OCI-LY1 (cell line): Measurements from ENCODE around the gene SLC25A29.
"Not testable (repeated sequence)": the region's sequence is repeated elsewhere in the genome, so short reads cannot be mapped to it uniquely, and the experiment has no call there.

Source experiments
- H2AFZ ChIP-seq: fragments of 200-600 bp; sonication (generic), shearing (Covaris generic); 2 replicates; pipeline ENCODE4 v1.6.0; 2014; ENCODE audit warnings: antibody characterized with exemption, mild to moderate bottlenecking, low read length
- H3F3A ChIP-seq: fragments of 200-600 bp; sonication (generic), shearing (Covaris generic); 2 replicates; pipeline ENCODE4 v1.6.0; 2014; ENCODE audit warnings: mild to moderate bottlenecking, antibody characterized with exemption, low read length, moderate library complexity; ENCODE audit not compliant: insufficient read depth
- H3K27ac ChIP-seq: fragments of 200-600 bp; sonication (generic); 2 replicates; pipeline ENCODE4 v1.5.1; 2014; ENCODE audit warnings: low read length, mixed run types, mild to moderate bottlenecking, low read depth; ENCODE audit not compliant: poor library complexity, severe bottlenecking
- H3K27me3 ChIP-seq: fragments of 200-600 bp; sonication (generic); 2 replicates; pipeline ENCODE4 v1.6.0; 2014; ENCODE audit warnings: antibody characterized with exemption, mild to moderate bottlenecking, low read length, moderate library complexity; ENCODE audit not compliant: insufficient read depth
- H3K36me3 ChIP-seq: fragments of 200-600 bp; sonication (generic); 2 replicates; pipeline ENCODE4 v1.6.1; 2014; ENCODE audit warnings: mild to moderate bottlenecking, antibody characterized with exemption, low read length, moderate library complexity, mixed read lengths; ENCODE audit not compliant: insufficient read depth
- H3K4me1 ChIP-seq: fragments of 200-600 bp; sonication (generic); 2 replicates; pipeline ENCODE4 v1.5.1; 2014; ENCODE audit warnings: mild to moderate bottlenecking, low read length, moderate library complexity; ENCODE audit not compliant: insufficient read depth, severe bottlenecking
- H3K4me2 ChIP-seq: fragments of 200-600 bp; sonication (generic), shearing (Covaris generic); 2 replicates; pipeline ENCODE4 v1.6.1; 2014; ENCODE audit warnings: low read length
- H3K4me3 ChIP-seq: fragments of 200-600 bp; sonication (generic); 2 replicates; pipeline ENCODE4 v1.5.1; 2014; ENCODE audit warnings: low read length, low read depth, mild to moderate bottlenecking, mixed read lengths; ENCODE audit not compliant: poor library complexity, severe bottlenecking
- H3K79me2 ChIP-seq: fragments of 200-600 bp; shearing (Covaris generic); 2 replicates; pipeline ENCODE4 v1.6.1; 2016; ENCODE audit warnings: mixed run types, low read length, mixed read lengths; ENCODE audit not compliant: insufficient read depth
- H3K9ac ChIP-seq: fragments of 200-600 bp; sonication (generic), shearing (Covaris generic); 2 replicates; pipeline ENCODE4 v1.6.1; 2014; ENCODE audit warnings: mild to moderate bottlenecking, low read length, mixed read lengths
- H3K9me2 ChIP-seq: fragments of 200-600 bp; sonication (generic), shearing (Covaris generic); 2 replicates; pipeline ENCODE4 v1.6.1; 2014; ENCODE audit warnings: low read depth, mild to moderate bottlenecking, low read length, mixed read lengths
- H3K9me3 ChIP-seq: fragments of 200-600 bp; shearing (Covaris generic); 2 replicates; pipeline ENCODE4 v1.6.1; 2014; ENCODE audit warnings: low read length, mixed read lengths
- H4K20me1 ChIP-seq: fragments of 200-600 bp; sonication (generic), shearing (Covaris generic); 2 replicates; pipeline ENCODE4 v1.6.0; 2016; ENCODE audit warnings: mild to moderate bottlenecking, low read length; ENCODE audit not compliant: insufficient read depth
- CTCF ChIP-seq: fragments of 200-600 bp; sonication (generic), shearing (Covaris generic); IDR thresholded peaks from 2 replicates; pipeline ENCODE4 v1.5.1; 2017; ENCODE audit warnings: mild to moderate bottlenecking, antibody characterized with exemption, low read length, moderate library complexity, mixed read lengths
- EZH2 ChIP-seq: fragments of 200-600 bp; sonication (generic), shearing (Covaris generic); IDR thresholded peaks from 2 replicates; pipeline ENCODE4 v1.8.0; 2017; ENCODE audit warnings: borderline replicate concordance, mixed run types, mild to moderate bottlenecking, antibody characterized with exemption, low read length, moderate library complexity, mixed read lengths

SLC25A29 gene

DNA sequence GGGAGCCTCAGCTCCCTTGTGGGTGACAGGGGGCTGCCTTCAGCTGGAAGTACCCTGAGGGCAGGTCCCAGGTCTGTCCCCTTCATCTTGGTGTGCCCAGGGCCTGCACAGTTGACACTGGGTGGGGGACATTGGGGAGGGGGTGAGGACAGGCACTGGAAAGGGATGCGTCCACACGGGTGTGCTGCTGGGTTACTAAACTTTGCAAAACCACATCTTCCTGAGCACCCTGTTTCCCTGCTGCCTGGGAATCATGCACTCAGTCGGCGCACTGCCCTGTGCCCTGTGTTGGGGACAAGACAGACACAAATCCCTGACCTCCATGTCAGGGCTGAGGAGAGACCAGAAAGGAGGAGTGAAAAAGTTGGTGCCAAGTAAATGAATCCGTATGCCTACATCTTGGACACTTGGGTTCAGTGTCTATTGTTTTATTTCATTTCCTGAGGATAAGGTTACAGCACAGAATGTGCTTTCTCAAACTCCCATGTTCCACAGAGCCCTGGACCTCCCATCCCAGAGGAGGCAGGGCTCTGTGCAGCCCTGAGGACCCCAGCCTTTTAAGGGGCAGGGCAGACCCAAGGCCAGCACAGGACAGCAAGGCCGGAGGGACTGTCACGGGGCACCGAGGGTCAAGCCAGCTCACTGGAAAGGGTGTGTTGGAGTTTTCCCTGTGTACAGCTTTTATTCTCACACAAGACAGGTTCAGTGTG is 2.9 kb upstream of the SLC25A29 start:
- Histone ChIP-seq H2AFZ (no peak overlapping the region), H3K4me1 (peaks cover 26% of the 10 kb centered on the region), H3K4me3 (no peak overlapping the region), H3K79me2 (no peaks in the 10 kb centered on the region), H3K27me3 (0 out of 2 replicates have a peak, but pooled peaks cover 5% of the 10 kb centered on the region), H3K9ac (no peak overlapping the region), H3K9me3 (no peaks in the 10 kb centered on the region), H4K20me1 (no peaks in the 10 kb centered on the region), H3K9me2 (no peaks in the 10 kb centered on the region), H3K27ac (no peak overlapping the region), H3K4me2 (no peak overlapping the region), H3K36me3 (no peaks in the 10 kb centered on the region), H3F3A (no peaks in the 10 kb centered on the region)
- TF ChIP-seq EZH2, result no peak
- no peak for TF ChIP-seq CTCF

- H3K9me2 ChIP-seq, H3K9ac ChIP-seq, H3K4me2 ChIP-seq, H3K27me3 ChIP-seq, H3K4me3 ChIP-seq, H2AFZ ChIP-seq, H3K9me3 ChIP-seq, H4K20me1 ChIP-seq, H3K27ac ChIP-seq, H3K36me3 ChIP-seq, H3K79me2 ChIP-seq, H3F3A ChIP-seq: not testable (repeated sequence)
- H3K4me1 ChIP-seq, result peaks cover 26% of the 10 kb centered on the region
Measured at GRCh38 chr14:100308427-100308792, 2.2 kb upstream of the SLC25A29 start.

GRCh38 chr14:100307766-100308426 is 1.7 kb upstream of the SLC25A29 start:
- no peak for TF ChIP-seq EZH2
- TF ChIP-seq CTCF, result no peak
- H3K9ac ChIP-seq, result no peak overlapping the region
- H4K20me1 ChIP-seq, result no peaks in the 10 kb centered on the region
- H3K4me2 ChIP-seq, result no peak overlapping the region
- H3K4me1 ChIP-seq, result peaks cover 26% of the 10 kb centered on the region
- no peak overlapping the region for H3K4me3 ChIP-seq
- no peaks in the 10 kb centered on the region for H3K36me3 ChIP-seq
- H3K27me3 ChIP-seq, result 0 out of 2 replicates have a peak, but pooled peaks cover 5% of the 10 kb centered on the region
- no peaks in the 10 kb centered on the region for H3K9me2 ChIP-seq
- H2AFZ ChIP-seq, result no peak overlapping the region
- no peaks in the 10 kb centered on the region for H3F3A ChIP-seq
- H3K27ac ChIP-seq, result no peak overlapping the region
- H3K79me2 ChIP-seq, result no peaks in the 10 kb centered on the region
- no peaks in the 10 kb centered on the region for H3K9me3 ChIP-seq
